CD4-positive, alpha-beta T cell treated with Interleukin-10 for 1 hour (primary cell): ENCODE results near the gene MSH5.

Experiments
- DNase-seq: peaks from one replicate; pipeline ENCODE4 v3.0.0-alpha.2; 2020

MSH5 gene

GRCh38 chr6:31730631-31731086 is 9.1 kb upstream of the MSH5 start:
- no peak for DNase-seq

DNA sequence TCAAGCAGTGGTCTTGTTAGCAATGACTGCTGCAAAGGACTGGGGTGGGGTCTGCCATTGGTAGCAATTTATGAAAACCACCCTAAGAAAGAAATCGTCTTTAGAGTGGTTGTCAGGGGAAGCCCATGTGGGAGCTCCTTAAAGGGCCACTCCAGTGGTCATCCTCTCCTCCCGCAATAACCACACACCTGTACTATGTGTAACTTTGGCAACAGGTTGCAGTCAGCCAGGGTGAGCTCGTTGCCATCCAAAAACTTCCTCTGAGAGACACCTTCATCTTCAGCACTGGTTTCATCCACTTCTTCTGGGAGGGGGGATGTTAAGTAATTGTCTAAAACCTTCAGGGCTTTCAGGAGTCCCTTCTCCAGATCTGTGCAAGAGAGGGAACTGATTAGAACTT is 7.8 kb upstream of the MSH5 start:
- no peak for DNase-seq

DNA sequence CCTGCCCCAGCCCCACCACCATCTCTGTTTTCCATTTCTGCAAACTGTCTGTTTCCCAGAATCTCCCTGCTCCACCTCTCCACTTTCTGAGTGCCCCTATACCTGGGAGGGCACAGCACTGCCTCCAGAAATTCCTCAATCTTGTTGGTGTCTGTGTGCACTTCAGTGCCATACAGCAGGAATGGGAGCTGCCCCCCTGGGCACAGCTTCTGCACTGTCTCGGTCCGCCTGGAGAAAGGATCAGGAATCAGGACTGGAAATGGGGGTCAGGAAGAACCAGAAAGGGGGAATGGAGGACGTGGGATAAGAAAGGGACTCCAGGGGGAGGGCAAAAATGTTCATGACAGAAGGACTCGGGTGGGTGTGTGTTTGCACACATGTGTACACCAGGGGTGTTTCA is 6.1 kb upstream of the MSH5 start:
- DNase-seq, result no peak

GRCh38 chr6:31734247-31734820 is 5.5 kb upstream of the MSH5 start:
- DNase-seq, result no peak

DNA sequence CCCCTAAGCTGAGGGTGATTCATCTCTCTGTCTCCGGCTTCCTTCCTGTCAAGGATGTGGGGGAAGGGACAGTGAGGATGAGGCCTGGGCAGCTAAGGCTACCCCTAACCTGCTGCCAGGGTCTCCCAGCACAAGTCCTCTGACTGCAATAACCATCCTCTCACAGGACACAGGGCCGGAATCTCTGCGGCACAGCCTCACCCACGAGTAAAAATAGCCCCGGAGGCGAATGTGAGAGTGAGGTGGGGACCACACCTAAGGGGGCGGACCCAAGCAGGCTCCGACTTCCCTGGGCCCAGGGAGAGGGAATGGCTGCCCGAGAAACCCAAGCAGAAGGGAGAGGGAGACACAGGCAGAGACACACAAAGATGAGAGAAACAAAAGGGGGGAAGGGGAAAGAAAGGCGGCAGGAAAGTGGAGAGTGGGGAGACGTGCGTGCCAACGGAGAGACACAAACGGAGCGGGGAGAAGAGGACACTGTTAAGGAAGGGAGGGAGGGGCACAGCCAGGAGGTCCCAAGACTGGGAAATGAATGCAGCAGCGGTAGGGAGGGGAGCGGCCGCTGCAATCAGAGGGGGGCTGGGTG is 4.9 kb upstream of the MSH5 start:
- DNase-seq, result peak; percentile 81

DNA sequence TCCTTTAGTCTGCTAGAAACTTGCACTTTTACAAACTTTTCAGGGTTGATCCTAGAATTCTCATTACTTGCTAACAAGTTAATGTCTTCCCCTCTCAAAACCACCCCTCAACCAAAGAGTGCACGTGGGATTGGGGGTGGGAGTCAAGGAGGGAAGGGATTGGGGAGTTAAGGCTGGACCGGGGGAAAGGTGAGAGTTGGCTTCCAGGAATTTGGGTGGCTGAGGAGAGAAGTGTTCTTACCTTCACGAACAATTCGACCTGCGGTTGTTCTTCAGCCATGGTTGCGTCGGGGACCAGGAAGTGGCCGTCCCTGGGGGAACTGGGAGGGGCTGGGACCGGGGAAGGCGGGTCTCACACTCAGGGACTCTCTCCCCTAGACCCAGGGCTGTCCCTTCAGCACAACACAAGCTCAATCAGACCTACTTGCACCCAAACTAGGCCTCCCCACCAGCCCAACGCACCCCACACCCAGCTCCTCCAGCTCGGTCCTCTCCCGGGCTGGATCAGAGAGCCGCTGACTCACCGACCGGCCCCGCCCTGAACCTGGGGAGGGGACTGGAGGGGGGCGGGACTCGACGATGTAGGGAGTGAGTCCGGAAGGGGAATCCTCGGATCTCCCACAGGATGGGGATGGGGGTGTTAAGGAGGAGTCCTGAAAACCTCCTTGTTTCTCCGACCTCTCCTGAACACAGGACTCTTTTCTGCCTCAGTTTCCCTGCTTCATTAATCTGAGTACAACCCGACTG is 3.6 kb upstream of the MSH5 start, which contains the start of gene CLIC1:
Gene CLIC1 (minus strand): TSS at position 510 of the 747 bp plus-strand sequence. CDS start 230 bp downstream, at position 280.
- peak; percentile 80 for DNase-seq

DNA sequence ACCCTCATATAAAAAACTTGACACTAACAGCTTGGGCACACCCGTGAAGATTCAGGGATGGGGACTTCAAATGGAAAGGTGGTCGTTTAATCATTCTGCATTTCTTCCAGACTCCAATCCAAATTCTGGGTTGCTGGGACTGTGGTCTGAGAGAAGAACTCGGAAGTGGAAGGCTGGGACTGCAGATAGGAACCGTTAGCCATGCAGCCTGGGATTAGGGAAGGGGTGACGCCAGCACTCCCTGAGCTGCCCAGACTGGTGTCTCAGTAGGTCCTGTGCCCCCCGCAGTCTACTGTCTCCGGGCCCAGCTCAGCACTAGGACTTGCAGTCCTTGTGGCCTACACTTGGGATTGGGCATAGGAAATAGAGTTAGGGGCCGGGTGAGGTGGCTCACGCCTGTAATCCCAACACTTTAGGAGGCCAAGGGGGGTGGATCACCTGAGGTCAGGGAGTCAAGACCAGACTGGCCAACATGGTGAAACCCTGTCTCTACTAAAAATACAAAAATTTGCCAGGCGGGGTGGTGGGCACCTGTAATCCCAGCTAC is 3.0 kb upstream of the MSH5 start:
- DNase-seq, result no peak

DNA sequence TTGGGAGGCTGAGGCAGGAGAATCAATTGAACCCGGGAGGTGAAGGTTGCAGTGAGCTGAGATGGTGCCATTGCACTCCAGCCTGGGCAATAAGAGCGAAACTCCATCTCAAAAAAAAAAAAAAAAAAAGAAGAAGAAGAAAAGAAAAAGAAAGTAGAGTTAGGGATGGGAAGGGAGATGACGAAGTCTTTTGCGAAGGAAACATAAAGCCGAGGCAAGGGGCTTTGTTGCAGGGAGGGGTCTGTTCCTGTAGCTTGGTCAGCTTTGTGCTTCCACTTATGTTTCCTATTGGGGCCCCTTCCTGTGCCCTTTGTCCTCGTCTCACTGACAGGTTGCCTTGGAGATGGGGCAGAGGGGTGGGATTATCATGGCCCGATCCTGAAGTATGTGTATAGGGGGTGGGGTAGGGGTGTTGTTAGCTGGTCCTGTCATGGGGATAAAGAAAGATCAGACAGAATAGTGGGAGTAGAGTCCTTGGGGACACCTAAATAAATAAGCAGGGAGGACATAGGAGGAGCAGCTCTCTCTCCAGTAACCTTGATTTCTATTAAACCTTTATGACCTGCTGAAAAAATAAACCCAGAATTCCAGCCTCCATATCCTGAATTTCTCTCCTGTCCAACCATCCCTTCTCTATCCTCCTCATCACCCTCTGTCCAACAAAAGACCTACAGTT is 2.4 kb upstream of the MSH5 start:
- peak; percentile 28 for DNase-seq

GRCh38 chr6:31737991-31738979 is 1.5 kb upstream of the MSH5 start:
- peak; percentile 83 for DNase-seq

DNA sequence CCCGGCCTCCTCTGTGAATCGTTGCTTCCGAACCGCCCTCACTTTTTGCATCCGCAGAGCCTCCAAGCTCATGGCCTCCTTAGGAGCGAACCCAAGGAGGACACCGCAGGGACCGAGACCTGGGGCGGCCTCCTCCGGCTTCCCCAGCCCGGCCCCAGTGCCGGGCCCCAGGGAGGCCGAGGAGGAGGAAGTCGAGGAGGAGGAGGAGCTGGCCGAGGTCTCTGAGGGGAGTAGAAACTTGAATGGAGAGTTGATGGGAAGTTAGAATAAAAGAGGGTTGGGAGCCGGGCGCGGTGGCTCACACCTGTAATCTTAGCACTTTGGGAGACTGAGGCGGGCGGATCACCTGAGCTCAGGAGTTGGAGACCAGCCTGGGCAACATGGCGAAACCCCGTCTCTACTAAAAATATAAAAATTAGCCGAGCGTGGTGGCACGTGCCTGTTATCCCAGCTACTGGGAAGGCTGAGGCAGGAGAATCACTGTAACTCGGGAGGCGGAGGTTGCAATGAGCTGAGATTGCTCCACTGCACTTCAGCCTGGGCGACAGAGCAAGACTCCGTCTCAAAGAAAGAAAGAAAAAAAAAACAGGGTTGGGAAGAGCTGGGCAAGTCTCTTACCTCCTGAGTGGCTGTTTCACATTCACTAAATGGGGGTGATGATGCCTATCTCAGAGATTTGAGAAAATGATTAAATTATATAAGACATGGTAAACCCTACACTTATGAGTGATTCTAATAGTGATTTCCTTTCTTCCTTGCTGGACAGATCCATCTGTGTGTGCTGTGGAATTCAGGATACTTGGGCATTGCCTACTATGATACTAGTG is 805 bp downstream of the MSH5 start:
- DNase-seq, result no peak

- no peak for DNase-seq
These were observed 2.0 kb downstream of the MSH5 start for GRCh38 chr6:31741815-31742214.

GRCh38 chr6:31742894-31743293 is 3.1 kb downstream of the MSH5 start:
- DNase-seq, result no peak

DNA sequence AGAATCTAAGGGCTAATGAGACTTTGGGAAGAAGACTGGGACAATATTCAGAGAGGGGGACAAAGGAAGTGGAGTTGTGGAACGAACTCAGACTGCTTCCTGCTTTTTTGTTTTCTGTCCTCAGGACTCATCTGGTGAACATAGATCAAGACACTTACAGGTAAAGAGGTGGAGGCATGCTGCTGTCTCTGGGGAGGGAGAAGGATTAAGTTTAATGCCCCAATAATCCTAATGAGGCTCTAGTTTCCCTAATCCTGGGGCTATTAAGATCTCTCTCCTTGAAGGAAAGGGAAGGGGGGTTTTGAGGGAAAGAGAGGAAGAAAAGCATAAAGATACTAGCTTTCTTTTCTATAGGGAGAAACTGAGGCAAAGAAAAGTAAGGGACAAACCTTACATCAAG is 4.6 kb downstream of the MSH5 start:
- DNase-seq, result no peak

DNA sequence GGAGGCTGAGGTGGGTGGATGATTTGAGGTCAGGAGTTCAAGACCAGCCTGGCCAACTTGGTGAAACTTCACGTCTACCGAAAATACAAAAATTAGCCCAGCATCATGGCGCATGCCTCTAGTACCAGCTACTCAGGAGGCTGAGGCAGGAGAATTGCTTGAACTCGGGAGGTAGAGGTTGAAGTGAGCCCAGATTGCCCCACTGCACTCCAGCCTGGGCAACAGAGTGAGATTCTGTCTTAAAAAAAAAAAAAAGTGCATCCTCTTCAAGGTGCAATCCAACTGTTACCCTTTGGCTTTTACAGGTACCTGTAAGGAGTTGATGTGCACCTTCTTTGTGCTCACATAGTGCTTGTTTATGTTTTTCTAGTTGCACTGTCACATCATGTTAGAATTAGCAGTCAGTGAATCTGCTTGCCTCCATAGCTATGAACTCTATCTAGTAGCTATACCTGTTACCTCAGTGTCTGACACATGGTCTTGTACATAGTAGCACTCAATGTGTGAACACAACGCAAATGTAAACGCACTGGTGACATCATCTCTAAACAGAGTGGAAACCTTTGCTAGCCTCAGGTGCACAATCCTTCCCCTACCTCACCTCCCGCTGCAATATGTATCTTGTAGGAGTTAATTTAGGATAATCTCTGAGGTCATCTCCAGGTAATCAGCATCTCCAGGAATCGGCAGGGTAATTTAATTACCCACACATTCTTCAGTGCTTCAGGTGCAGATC is 9.7 kb downstream of the MSH5 start:
- DNase-seq, result no peak

DNA sequence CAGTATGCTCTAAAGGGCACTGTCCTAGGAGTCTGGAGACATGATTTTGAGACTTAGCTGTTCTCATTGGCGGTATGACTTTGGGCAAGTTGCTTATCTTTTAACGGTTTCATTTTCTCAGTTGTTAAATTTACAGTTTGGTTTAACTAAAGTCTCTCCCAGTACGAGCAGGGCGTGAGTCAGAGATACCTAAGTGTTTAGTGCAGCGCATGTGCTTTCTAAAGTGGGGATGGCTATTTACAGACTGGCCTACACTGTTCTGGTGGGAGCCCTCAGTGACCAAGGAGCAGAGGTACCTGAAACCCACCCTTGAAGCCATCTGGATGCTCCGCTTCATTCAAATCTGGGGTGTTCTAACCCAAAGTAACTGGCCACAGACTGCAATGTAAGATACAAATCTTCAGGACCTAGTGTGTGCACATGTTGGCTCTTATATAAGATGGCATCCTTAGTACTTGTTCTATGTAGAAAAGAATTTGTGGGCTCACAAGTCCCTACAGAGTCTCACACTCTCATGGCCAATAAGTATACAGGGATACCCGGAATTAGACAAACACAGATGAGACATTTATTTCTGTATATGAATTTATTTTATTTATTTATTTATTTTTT is 10.7 kb downstream of the MSH5 start:
- DNase-seq, result no peak

DNA sequence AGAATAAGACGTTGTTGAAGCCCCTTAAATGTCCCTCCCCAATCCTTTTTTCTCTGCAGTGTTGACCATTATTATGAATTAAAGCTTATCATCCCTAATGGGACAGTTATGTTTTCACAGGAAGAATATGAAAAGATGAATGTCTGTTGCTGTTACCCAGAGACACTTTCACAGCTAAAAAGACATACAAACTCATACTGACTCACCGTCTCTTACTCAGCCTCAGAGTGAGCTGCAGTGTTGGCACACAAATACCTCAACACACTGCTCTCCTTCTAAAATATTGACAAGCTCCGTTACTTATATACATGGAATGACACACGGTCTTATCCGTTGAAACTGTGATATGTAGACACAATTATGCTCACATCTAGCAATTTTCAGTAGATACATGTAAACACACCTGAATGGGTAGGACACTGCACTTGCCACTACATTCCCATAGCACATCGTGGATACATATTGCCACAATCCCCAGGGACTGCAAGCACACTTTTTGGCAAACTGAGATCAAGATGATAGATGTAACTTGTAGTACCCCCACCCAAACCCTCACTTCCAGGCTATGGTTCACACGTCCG is 13.0 kb downstream of the MSH5 start:
- DNase-seq, result no peak

DNA sequence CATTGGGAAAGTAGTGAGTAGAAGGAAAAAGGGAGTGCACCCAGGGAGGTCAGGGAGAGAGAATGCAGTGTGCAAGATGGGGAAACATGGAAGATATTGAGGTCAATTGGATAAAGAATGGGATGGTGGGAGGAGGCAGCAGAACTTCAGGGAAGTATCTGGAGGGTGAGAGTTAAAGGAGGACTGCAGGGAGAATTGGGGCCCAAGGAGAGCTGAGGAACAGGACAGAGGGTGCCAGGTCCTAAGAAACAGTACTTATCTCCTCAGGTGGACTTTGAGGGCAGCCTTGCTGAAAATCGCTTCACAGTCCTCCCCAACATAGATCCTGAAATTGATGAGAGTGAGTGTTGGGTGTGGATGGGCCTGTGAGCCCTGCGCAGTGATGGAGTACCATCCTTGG is 18.5 kb downstream of the MSH5 start:
- DNase-seq, result no peak

DNA sequence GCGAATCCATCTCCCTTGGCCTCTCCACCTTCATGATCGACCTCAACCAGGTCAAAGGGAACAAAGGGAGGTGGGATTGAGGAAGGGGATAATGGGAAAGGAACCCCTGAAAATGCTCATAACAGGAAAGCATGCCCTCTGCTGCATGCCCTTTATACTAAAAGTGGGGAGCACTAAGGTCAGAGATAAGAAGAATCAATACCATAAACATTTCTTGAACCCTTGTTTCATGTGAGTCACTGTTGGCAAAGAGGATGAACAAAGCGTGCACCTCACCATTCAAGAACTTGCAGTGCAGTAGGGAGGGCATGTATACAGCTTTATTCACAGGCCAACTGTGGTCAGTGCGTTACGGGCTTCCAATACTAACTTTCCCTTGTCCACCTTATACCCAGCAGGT is 21.0 kb downstream of the MSH5 start:
- DNase-seq, result no peak

DNA sequence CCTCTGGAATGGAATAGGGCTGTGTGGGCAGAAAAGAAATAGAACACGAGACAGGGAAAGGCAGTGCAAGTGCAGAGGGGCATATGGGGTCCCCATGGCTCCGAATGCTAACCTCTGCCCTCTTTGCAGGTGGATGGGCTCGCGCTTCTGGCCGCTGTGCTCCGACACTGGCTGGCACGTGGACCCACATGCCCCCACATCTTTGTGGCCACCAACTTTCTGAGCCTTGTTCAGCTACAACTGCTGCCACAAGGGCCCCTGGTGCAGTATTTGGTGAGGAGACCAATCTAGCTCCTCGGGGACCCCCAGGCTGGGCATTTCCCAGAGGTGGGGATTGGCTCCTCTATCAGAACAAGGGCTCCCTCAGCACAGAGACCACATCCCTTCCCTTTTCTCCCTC is 21.5 kb downstream of the MSH5 start:
- DNase-seq, result no peak

GRCh38 chr6:31762356-31762755 is 22.6 kb downstream of the MSH5 start, which contains the start of gene SAPCD1:
Gene SAPCD1, plus strand, starts transcription at chr6:31762656. Its CDS starts 399 bp downstream, at chr6:31763055.
- no peak for DNase-seq
